Neural crest cell (in vitro differentiated cells): ENCODE results near the gene SUFU. TPM values are rescaled to one million over a fixed set of nuclear protein-coding genes. Genes with fewer than 3 reads are reported as not detected.

Experiments used
- DNase-seq: peaks from one replicate; pipeline ENCODE4 v3.0.0; 2021; ENCODE audit warnings: low read depth, mixed read lengths, low spot score
- H3K27ac Mint-ChIP-seq: one replicate; pipeline ENCODE4 v1.8.0; 2021; ENCODE audit warnings: mild to moderate bottlenecking, mixed read lengths; ENCODE audit not compliant: unreplicated experiment
- H3K27me3 Mint-ChIP-seq: 2 replicates; pipeline ENCODE4 v1.8.0; 2021; ENCODE audit warnings: low read depth, mild to moderate bottlenecking, mixed read lengths
- H3K36me3 Mint-ChIP-seq: 2 replicates; pipeline ENCODE4 v1.8.0; 2021; ENCODE audit warnings: low read depth, mild to moderate bottlenecking, mixed read lengths
- H3K4me1 Mint-ChIP-seq: 2 replicates; pipeline ENCODE4 v1.8.0; 2021; ENCODE audit warnings: mixed read lengths
- H3K4me3 Mint-ChIP-seq: one replicate; pipeline ENCODE4 v1.8.0; 2021; ENCODE audit warnings: mild to moderate bottlenecking, mixed read lengths
- H3K9me3 Mint-ChIP-seq: 2 replicates; pipeline ENCODE4 v1.8.0; 2021; ENCODE audit warnings: mixed read lengths
- CTCF ChIP-seq: fragments of 200-600 bp; sonication (generic); conservative IDR thresholded peaks from 2 replicates; pipeline ENCODE4 v1.5.0; 2021; ENCODE audit warnings: antibody characterized with exemption, mild to moderate bottlenecking
- total RNA-seq: library from RNA; stranded (reverse); gene quantifications from 2 replicates; pipeline ENCODE4 v1.2.1, GENCODE V29; 2021

SUFU gene
- total RNA-seq, 1 donor from 2014 or later, result 27.1 TPM

- no peaks in the 10 kb centered on the region for H3K36me3 Mint-ChIP-seq
- peak overlapping the region; percentile 98 for H3K4me3 Mint-ChIP-seq
- peaks cover 68% of the 10 kb centered on the region for H3K4me1 Mint-ChIP-seq
- DNase-seq, result no peak
- peak overlapping the region; percentile 93 for H3K27ac Mint-ChIP-seq
- H3K9me3 Mint-ChIP-seq, result no peaks in the 10 kb centered on the region
- TF ChIP-seq CTCF, result no peak
- H3K27me3 Mint-ChIP-seq, result peaks cover 5% of the 10 kb centered on the region
Observed at GRCh38 chr10:102645741-102646609, 142.2 kb downstream of the SUFU start.

GRCh38 chr10:102646610-102647442, 143.1 kb downstream of the SUFU start:
- H3K27me3 Mint-ChIP-seq, result peaks cover 5% of the 10 kb centered on the region
- peaks cover 63% of the 10 kb centered on the region for H3K4me1 Mint-ChIP-seq
- H3K27ac Mint-ChIP-seq, result peak overlapping the region; percentile 93
- no peaks in the 10 kb centered on the region for H3K36me3 Mint-ChIP-seq
- no peak for TF ChIP-seq CTCF
- H3K4me3 Mint-ChIP-seq, result peak overlapping the region; percentile 98
- DNase-seq, result no peak
- H3K9me3 Mint-ChIP-seq, result no peaks in the 10 kb centered on the region

- H3K4me1 Mint-ChIP-seq, result peaks cover 68% of the 10 kb centered on the region
- no peak for TF ChIP-seq CTCF
- H3K27me3 Mint-ChIP-seq, result peaks cover 5% of the 10 kb centered on the region
- no peak for DNase-seq
- no peaks in the 10 kb centered on the region for H3K9me3 Mint-ChIP-seq
- peak overlapping the region; percentile 98 for H3K4me3 Mint-ChIP-seq
- H3K36me3 Mint-ChIP-seq, result no peaks in the 10 kb centered on the region
- H3K27ac Mint-ChIP-seq, result no peak overlapping the region
Observed at GRCh38 chr10:102647443-102648268, 143.9 kb downstream of the SUFU start.

GRCh38 chr10:102648269-102648888, 144.6 kb downstream of the SUFU start:
- no peak for DNase-seq
- no peak for TF ChIP-seq CTCF
- Mint-ChIP-seq H3K27me3 (peaks cover 3% of the 10 kb centered on the region), H3K4me3 (peak overlapping the region; percentile 98), H3K36me3 (peaks cover 3% of the 10 kb centered on the region), H3K9me3 (no peaks in the 10 kb centered on the region), H3K27ac (no peak overlapping the region), H3K4me1 (peaks cover 73% of the 10 kb centered on the region)
